GM12878 (cell line): ENCODE measurements around the gene HAGHL. TPM values are rescaled to one million over a fixed set of nuclear protein-coding genes. Genes with fewer than 3 reads are reported as not detected.

Experiments
- ATAC-seq: fragments of 200-7000 bp; cut with Tn5 transposase; 3 replicates; pipeline ENCODE4 v1.9.1; 2020; ENCODE audit warnings: mild to moderate bottlenecking, moderate library complexity
- BruUV-seq: library from RNA; stranded (reverse); fragments of 400-500 nt; replicated peaks from 2 replicates; lab custom pipeline; 2021; lab: Mats Ljungman, UMichigan
- CTCF ChIA-PET: fragments of 300-600 bp; sonication (Branson Sonifier 250); formaldehyde crosslinking; extraction: SDS; loops from one replicate; lab custom pipeline; 2021; ENCODE audit warnings: inconsistent platforms; lab: Yijun Ruan, JAX
- POLR2A ChIA-PET: fragments of 350-600 bp; formaldehyde crosslinking; extraction: SDS; loops from one replicate; lab custom pipeline; 2021; ENCODE audit warnings: inconsistent platforms; lab: Charles Lee
- RAD21 ChIA-PET: fragments of 300-600 bp; sonication (Branson Sonifier 250); formaldehyde crosslinking; loops from one replicate; lab custom pipeline; 2023; ENCODE audit warnings: antibody characterized with exemption; ENCODE audit not compliant: unreplicated experiment; lab: Charles Lee
- SMC1A ChIA-PET: fragments of 300-600 bp; sonication (Branson Sonifier 250); formaldehyde crosslinking; loops from one replicate; lab custom pipeline; 2023; ENCODE audit not compliant: unreplicated experiment, uncharacterized antibody; lab: Charles Lee
- DNase-seq: peaks from one replicate; pipeline ENCODE4 v3.0.0-alpha.2; 2011; ENCODE audit warnings: low read depth, low spot score
- FAIRE-seq: peaks from 3 replicates; lab custom pipeline; 2011; peaks lifted over from hg19 to GRCh38; lab: Jason Lieb, UNC
- H2AFZ ChIP-seq: 2 replicates; pipeline ENCODE4 v1.6.0; 2011; ENCODE audit warnings: low read depth, low read length, control low read depth; ENCODE audit not compliant: control insufficient read depth
- H3K27ac ChIP-seq: 2 replicates; pipeline ENCODE4 v1.5.1; 2011; ENCODE audit warnings: control low read depth; ENCODE audit not compliant: control insufficient read depth, insufficient read depth
- H3K27me3 ChIP-seq, 2 experiments: replicated peaks in 1 of 2; 2 replicates each; pipeline versions ENCODE4 v1.6.0 to v1.6.1; 2011; ENCODE audit warnings: low read length in 1 of 2; ENCODE audit not compliant: control insufficient read depth in 2 of 2, insufficient read depth in 2 of 2
- H3K36me3 ChIP-seq, 2 experiments: 2 replicates each; pipeline ENCODE4 v1.5.1; 2011; ENCODE audit warnings: low read length in 1 of 2; ENCODE audit not compliant: control insufficient read depth in 2 of 2, insufficient read depth in 2 of 2
- H3K4me1 ChIP-seq: 2 replicates; pipeline ENCODE4 v1.6.1; 2011; ENCODE audit warnings: mild to moderate bottlenecking, low read length, moderate library complexity, mixed read lengths; ENCODE audit not compliant: control insufficient read depth, insufficient read depth
- H3K4me2 ChIP-seq: 2 replicates; pipeline ENCODE4 v1.6.0; 2011; ENCODE audit warnings: control low read depth; ENCODE audit not compliant: control insufficient read depth, insufficient read depth
- H3K4me3 ChIP-seq: fragments of 200-600 bp; sonication (generic); 2 replicates; pipeline ENCODE4 v1.5.1; 2016
- H3K79me2 ChIP-seq: 2 replicates; pipeline ENCODE4 v1.6.0; 2011; ENCODE audit warnings: low read length; ENCODE audit not compliant: control insufficient read depth, insufficient read depth
- H3K9ac ChIP-seq: 2 replicates; pipeline ENCODE4 v1.8.0; 2011; ENCODE audit warnings: low read length, control low read depth, mixed read lengths; ENCODE audit not compliant: control insufficient read depth, insufficient read depth
- H3K9me3 ChIP-seq: replicated peaks from 3 replicates; pipeline ENCODE4 v1.5.1; 2011; ENCODE audit warnings: mild to moderate bottlenecking, low read length; ENCODE audit not compliant: control insufficient read depth, insufficient read depth
- H4K20me1 ChIP-seq: 2 replicates; pipeline ENCODE4 v1.6.0; 2011; ENCODE audit not compliant: control insufficient read depth, insufficient read depth
- ATF7 ChIP-seq: fragments of 450-650 bp; IDR thresholded peaks from 2 replicates; pipeline ENCODE4 v1.6.1; 2016; ENCODE audit warnings: low read depth, mild to moderate bottlenecking
- FOXK2 ChIP-seq: fragments of 450-650 bp; IDR thresholded peaks from 2 replicates; pipeline ENCODE4 v1.6.1; 2017; ENCODE audit warnings: mild to moderate bottlenecking, moderate library complexity
- PBX3 ChIP-seq: IDR thresholded peaks from 2 replicates; pipeline ENCODE4 v1.6.1; 2011; ENCODE audit warnings: mild to moderate bottlenecking, low read depth, low read length, moderate library complexity; ENCODE audit not compliant: insufficient replicate concordance
- SPI1 ChIP-seq: IDR thresholded peaks from 2 replicates; pipeline ENCODE4 v1.6.1; 2011; ENCODE audit warnings: low read depth, mild to moderate bottlenecking, low read length, moderate library complexity, borderline replicate concordance; ENCODE audit not compliant: insufficient read depth
- TAF1 ChIP-seq: IDR thresholded peaks from 2 replicates; pipeline ENCODE4 v1.6.1; 2011; ENCODE audit warnings: mild to moderate bottlenecking, low read depth, low read length, borderline replicate concordance
- WGBS: methylation state at CpG from one replicate; pipeline ENCODE4 v1.1.6; 2016; ENCODE audit warnings: low lambda C conversion rate; ENCODE audit not compliant: insufficient replicate concordance, insufficient coverage; ENCODE audit errors: missing lambda C conversion rate; 5-methylcytosine and 5-hydroxymethylcytosine counted together
- in situ Hi-C: fragments of 300-500 bp; cut with MboI; formaldehyde crosslinking; loops from 9 replicates; pipeline ENCODE4 v1.14.3; 2018; ENCODE audit warnings: mixed read lengths
- intact Hi-C: fragments of 100-400 bp; cut with micrococcal nuclease; formaldehyde crosslinking; loops from one replicate; pipeline ENCODE4 v1.14.2; 2022; ENCODE audit not compliant: unreplicated experiment
- polyA plus RNA-seq, 11 experiments: library from polyadenylated mRNA; depleted of rRNA in 4 of 11; unstranded in 6 of 11; stranded (reverse) in 5 of 11; fragments of >200 nt; fragmentation: Nextera tagmentation in 4 of 11; fragmentation: Illumina TruSeq in 1 of 11; extraction: Ambion mirVana in 4 of 11; extraction: Trizol in 1 of 11; gene quantifications; 1 replicate in 1 of 11; 2 replicates in 10 of 11; pipeline versions ENCODE4 v1.2.1 to v1.2.3, GENCODE V29; 2011 to 2016; ENCODE audit warnings: inconsistent platforms in 2 of 11, missing spikeins in 2 of 11, low read depth in 1 of 11
- total RNA-seq, 4 experiments: library from RNA; depleted of rRNA in 3 of 4; stranded (reverse); fragments of >200 nt in 3 of 4; fragmentation: Illumina TruSeq in 1 of 4; extraction: Trizol in 1 of 4; gene quantifications; 2 replicates each; pipeline versions ENCODE4 v1.2.1 to v1.2.3, GENCODE V29; 2013 to 2021
- TF ChIP-seq, protein P1 (sequence below): IDR thresholded peaks from 2 replicates; pipeline ENCODE4 v1.6.1; 2012; ENCODE audit warnings: low read length, inconsistent platforms
- TF ChIP-seq, protein P2 (sequence below): fragments of 450-650 bp; formaldehyde crosslinking; IDR thresholded peaks from 2 replicates; pipeline ENCODE4 v1.5.0; 2022; ENCODE audit warnings: mild to moderate bottlenecking, missing genetic modification characterization

Gene HAGHL
- total and polyA plus RNA-seq, 10 of the 15 experiments (the other 5 are each of a cell fraction or from before 2014, with no cell fraction given), result 0.23 to 44.6 (median 16.4) TPM

GRCh38 chr16:693364-693763 is 33.5 kb upstream of the HAGHL start:
- H3K79me2 ChIP-seq, result peaks cover 9% of the 10 kb centered on the region
- ChIA-PET CTCF (no interaction called here), SMC1A (no interaction called here)
- DNase-seq (no peak), ATAC-seq (no peak), FAIRE-seq (no peak)
- in situ Hi-C loops (no loop called here), intact Hi-C loops (no loop called here)
- H3K27ac ChIP-seq, result no peak overlapping the region
- H3K9me3 ChIP-seq, result no peaks in the 10 kb centered on the region; the same call in 2 of the 3 replicates
- no peak overlapping the region for H3K9ac ChIP-seq
- peaks cover 12% of the 10 kb centered on the region for H3K4me1 ChIP-seq
- H3K4me2 ChIP-seq, result no peak overlapping the region
- no peak for TF ChIP-seq FOXK2
- TF ChIP-seq, protein P1, sequence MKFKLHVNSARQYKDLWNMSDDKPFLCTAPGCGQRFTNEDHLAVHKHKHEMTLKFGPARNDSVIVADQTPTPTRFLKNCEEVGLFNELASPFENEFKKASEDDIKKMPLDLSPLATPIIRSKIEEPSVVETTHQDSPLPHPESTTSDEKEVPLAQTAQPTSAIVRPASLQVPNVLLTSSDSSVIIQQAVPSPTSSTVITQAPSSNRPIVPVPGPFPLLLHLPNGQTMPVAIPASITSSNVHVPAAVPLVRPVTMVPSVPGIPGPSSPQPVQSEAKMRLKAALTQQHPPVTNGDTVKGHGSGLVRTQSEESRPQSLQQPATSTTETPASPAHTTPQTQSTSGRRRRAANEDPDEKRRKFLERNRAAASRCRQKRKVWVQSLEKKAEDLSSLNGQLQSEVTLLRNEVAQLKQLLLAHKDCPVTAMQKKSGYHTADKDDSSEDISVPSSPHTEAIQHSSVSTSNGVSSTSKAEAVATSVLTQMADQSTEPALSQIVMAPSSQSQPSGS, result no peak
- no peak for TF ChIP-seq TAF1
- TF ChIP-seq PBX3, result no peak
- TF ChIP-seq SPI1, result no peak
- no peak for TF ChIP-seq ATF7
- TF ChIP-seq, protein P2, sequence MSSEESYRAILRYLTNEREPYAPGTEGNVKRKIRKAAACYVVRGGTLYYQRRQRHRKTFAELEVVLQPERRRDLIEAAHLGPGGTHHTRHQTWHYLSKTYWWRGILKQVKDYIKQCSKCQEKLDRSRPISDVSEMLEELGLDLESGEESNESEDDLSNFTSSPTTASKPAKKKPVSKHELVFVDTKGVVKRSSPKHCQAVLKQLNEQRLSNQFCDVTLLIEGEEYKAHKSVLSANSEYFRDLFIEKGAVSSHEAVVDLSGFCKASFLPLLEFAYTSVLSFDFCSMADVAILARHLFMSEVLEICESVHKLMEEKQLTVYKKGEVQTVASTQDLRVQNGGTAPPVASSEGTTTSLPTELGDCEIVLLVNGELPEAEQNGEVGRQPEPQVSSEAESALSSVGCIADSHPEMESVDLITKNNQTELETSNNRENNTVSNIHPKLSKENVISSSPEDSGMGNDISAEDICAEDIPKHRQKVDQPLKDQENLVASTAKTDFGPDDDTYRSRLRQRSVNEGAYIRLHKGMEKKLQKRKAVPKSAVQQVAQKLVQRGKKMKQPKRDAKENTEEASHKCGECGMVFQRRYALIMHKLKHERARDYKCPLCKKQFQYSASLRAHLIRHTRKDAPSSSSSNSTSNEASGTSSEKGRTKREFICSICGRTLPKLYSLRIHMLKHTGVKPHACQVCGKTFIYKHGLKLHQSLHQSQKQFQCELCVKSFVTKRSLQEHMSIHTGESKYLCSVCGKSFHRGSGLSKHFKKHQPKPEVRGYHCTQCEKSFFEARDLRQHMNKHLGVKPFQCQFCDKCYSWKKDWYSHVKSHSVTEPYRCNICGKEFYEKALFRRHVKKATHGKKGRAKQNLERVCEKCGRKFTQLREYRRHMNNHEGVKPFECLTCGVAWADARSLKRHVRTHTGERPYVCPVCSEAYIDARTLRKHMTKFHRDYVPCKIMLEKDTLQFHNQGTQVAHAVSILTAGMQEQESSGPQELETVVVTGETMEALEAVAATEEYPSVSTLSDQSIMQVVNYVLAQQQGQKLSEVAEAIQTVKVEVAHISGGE (CRISPR knock-in tag), result no peak
- TF ChIP-seq, all 136 proteins: peak for 0
- peaks cover 2 to 6% of the 10 kb centered on the region in 2 experiments; a peak in 3 of 4 replicates for H3K27me3 ChIP-seq
- no peaks in the 10 kb centered on the region for H4K20me1 ChIP-seq
- no peak overlapping the region for H3K4me3 ChIP-seq
- BruUV-seq, result no TSS peak
- H2AFZ ChIP-seq, result no peak overlapping the region
- 52% methylated on average over 19 of the region's 22 CpGs for WGBS
- ChIA-PET POLR2A (interaction anchor here (0.6 kb wide), 1 partner anchor 194 kb away, joined by 4 read pairs; no protein-coding TSS in a partner anchor), RAD21 (no interaction called here)
- no peaks in the 10 kb centered on the region for H3K36me3 ChIP-seq
